HG03135 (cell line): ENCODE measurements around the gene MTHFD1L.

Experiments
- ATAC-seq: cut with Tn5 transposase; IDR thresholded peaks from one replicate; pipeline ENCODE4 v1.9.1; 2021; ENCODE audit warnings: mild to moderate bottlenecking, moderate library complexity; ENCODE audit not compliant: unreplicated experiment

The MTHFD1L gene

DNA sequence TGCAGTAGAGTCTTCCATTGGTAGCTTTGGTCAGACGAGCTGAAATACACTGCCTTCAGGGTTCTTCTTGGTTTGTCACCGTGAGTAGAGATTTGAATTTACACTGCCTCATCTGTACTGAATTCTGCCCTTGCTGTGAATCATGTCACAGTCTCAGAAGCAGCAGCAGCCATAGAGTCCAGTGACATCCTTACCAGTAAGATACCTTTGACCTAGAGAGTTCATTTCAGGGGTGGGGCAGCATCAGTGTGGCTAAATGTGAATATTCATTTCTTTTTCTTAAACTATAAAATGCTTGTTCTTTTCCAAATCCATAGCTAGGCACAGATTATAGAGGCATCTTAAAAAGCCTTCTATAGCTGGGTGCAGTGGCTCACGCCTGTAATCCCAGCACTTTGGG is 223.5 kb downstream of the MTHFD1L start:
- no peak for ATAC-seq

DNA sequence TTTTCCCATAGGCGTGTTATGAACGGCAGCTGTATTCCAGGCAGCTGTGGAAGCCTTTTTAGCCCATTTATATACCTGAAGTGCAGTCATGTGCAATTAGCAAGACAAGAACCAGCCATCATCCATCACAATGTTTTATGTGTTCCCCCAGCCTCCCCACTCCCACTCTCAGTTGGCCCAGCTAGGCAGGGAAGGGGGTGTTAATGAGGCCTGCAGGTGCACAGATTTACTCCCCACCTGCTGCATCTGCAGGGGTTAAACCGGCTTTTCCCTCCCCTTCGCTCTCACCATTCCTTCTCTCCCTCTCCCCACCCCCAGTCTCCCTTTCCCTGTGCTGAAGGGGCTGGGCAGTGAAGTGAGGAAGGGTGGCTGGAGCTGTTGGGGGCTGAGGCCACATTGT is 224.5 kb downstream of the MTHFD1L start:
- ATAC-seq: no peak

DNA sequence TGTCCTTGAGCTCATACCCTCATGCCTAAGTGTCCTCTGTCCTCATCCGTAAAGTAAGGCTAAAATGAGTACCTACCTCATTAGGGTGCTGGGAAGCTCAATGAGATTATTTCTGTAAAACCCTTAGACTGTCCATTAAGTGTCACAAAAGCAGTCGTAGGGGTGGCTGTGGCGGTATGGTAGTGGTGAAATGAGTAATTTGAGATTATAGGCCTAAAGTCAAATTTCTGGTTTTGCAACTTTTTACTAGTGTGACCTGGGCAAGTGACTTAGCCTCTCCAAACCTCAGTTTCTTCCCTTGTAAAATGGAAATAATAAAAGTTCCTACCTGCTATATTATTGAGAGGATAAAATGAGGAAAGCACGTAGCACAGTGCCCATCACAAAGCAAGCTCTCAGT is 226.1 kb downstream of the MTHFD1L start:
- ATAC-seq: no peak

DNA sequence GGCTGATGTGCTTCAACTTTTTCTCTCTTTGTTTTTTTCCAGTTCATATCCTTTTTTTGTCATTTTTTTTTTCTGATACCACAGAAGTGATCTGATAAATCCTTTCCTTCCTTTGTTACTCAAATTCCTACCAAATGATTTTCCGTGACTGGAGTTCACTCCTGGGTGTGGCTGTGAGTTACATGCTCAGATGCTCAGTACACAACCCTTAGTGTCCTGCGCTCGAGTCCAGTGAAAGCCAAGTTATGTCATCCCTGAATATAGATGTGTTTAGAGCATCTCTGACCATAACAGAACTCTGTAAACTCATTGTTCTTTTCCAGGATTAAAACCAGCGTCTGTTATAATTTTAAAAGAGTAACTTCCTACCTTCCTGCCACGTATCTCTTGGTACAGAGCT is 227.1 kb downstream of the MTHFD1L start:
- ATAC-seq: no peak

DNA sequence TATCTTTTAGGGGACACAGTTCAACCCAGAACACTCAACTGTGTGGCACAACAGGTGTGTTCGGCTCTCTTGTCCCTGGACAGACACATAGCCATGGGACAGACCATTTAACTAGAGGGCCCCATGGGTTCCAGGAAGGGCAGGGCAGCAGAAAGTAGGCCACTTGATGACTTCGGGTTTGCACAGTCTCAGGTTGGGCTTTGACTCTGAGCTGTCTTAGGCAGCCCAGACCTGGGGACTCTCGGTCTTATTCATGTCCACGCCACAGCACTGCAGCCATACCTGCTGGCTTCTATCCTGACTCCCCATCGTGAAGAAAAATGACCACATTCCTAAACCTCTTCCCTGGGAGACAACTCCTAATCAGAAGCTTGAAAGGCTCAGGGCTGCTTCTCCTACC is 228.2 kb downstream of the MTHFD1L start:
- ATAC-seq: no peak

DNA sequence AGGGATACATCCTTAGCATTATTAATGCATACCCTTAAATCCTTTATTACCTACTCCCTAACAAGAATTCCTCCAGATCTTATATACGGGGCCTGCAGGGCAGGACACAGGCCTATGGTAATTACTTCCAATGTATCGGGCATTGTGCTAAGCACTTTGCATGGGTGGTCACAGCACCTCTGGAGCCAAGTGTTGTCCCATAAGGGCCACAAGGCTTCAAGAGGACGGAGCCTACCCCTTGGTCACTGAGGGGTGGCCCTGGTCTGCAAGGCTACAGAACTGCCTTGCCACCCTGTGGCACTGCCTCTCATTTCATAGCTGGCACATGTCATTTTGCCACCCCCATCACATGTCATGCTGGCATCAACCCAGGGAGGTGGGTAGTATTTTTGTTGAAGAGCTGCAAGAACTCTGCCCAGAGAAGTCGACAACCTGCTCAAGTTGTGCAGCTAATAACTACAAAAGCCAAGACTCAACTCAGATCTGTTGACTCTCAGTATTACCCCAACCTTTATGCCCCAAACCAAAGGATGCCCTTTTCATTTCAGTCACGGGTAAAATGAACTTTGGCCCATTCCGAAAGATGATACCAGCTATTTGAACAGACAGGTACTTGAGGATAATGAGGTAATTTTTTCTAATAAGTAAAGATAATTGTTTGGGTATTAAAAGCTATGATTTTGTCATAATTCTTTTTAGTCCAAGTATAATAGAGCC is 230.2 kb downstream of the MTHFD1L start:
- no peak for ATAC-seq

DNA sequence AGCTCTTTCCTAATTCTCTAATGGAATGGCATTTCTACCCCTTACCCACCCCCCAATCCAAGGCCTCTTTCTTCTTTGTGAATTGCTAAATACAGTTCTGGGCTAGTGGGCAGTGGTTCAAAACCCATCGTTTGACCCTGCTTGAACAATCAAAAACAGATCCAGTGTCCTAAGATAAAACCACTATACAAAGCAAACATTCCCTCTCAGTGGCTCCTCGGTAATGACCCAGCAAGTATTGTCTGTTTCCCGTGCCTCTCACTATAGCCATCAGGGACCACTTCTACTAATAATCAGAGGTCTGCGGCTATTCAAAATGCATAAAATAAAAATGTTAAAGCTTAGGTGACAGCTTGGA is 230.7 kb downstream of the MTHFD1L start:
- no peak for ATAC-seq

DNA sequence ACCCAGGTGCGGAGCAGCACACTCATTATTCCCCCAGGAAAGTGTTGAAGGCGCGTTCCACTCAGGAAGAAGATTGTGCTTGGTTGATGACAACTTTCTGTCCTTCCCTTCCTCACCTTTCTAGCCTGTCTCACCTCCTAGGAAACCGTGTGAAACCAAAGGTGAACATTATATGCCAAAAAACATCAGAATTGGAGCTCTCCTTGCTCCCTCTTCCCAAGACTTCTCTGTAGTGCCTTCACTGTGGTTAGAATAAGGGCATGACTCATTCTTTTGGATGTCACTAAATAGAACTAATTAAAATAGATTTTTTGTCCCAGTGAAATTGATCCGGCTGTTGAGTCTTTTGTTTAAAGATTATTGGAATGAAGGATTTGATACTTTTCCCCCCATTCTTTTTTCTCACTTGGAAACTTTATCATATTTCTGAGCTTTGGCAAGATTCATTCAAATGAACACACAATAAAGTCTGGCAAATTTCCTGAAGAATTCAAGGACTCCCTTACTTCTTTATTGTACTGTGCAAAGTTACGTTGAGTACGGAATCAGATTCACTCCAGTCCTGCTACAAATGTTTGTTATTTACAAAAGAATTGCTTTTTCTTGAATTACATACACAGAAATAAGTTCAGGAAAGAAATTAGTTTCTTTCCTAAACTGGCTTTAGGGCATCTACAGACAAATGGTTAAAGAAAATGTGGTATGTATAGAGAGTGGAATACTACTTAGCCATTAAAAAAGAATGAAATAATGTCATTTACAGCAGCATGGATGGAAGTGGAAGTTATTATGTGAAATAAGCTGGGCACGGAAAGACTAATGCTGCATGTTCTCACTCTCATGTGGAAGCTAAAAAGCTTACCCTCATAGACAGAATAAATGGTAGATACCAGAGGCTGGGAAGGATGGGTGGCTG is 231.4 kb downstream of the MTHFD1L start:
- ATAC-seq: no peak

DNA sequence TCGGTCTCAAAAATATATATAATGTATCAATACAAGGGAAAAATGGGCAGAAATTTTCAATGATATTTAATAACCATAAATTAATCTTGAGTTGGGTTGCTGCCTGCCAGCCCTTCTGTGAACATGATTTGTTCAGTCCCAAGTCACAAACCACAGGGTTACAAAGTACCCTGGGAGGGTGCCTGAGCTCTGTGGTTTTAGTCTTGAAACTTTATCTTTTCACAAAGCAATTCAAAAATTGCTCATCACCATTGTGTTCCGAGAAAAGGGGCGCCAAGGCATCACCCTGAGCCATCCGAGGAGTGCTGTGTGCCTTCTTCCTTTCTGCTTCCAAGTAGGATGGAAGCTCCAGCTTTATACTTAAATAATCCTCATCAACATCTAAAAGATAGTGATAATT is 232.7 kb downstream of the MTHFD1L start:
- no peak for ATAC-seq

DNA sequence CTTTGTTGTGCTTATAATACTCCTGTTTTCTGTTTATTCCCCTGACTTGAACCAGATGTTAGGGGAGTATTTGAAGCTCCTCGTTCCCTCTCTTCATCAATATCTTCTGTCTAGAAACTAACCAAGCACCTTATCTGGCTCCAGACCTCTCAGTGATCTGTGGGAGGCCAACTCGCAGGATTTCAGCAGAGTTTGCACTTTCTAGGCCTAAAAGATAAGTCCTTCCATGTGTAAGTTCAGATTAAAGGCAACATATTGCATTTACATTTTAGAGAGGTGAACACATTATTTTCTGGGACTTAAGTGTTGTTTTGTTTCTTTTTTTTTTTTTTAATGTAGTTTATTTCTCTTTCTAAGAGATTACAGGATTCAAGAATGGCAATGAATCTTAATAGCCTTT is 234.8 kb downstream of the MTHFD1L start:
- no peak for ATAC-seq

DNA sequence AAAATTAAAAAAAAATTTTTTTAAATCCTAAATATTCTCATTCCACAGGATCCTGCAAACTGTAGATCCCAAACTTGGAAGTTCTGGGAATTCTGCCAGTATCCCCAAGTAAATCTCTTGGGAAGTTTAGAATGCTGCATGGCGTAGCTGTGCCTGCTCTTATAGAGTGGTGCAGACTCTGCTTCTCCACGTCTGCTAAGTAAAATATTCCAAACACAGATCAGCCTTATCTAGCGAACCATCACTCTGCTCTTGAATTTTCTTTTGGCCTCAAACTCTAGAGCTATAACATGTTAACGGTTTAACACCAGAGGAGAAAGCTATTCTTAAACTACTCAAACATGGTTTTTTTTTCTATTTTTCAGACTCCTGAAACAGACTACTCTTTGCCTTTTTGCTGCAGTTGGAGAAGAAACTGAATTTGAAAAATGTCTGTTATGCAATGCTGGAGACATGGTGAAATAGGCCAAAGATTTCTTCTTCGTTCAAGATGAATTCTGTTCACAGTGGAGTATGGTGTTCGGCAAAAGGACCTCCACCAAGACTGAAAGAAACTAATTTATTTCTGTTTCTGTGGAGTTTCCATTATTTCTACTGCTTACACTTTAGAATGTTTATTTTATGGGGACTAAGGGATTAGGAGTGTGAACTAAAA is 235.8 kb downstream of the MTHFD1L start:
- no peak for ATAC-seq

DNA sequence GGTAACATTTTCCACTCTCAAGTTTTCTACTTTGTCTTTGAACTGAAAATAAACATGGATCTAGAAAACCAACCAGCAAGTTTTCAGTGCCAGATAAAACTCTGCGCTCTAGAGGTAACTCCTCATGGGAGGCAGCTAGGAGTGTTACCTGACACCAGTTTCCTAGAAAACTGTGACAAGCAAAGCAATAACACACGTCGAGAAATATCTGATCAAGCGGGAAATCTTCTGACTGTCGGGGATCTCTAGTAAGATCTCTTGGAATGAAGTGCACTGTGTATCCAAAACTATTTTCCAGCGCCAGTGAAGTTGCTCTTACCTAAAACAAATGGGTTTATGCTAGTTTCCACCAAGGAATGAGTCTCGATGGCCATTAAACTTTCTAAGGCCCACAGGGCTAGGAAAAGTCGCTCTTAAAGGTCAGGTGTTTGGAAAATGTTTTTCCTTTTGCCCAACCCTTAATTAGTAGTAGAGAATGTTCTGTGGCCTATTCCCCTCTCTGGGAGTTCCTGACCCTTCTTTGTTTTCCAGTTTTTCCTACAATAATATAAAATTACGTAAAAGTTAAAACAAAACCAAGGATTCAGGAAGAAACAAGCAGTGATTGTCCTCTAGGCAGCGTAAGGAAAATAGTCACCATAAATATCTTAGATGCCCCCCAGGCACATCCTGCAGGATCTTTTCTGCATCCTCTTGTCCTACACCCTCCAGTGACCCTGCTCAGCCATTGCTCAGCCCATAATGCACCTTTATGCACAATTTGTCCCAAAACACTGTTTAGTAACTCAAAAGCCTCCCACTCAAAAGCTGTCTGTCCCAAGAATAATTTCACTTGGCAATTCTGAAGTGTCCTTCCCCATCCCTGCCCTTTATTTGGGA is 236.6 kb downstream of the MTHFD1L start:
- ATAC-seq: no peak

DNA sequence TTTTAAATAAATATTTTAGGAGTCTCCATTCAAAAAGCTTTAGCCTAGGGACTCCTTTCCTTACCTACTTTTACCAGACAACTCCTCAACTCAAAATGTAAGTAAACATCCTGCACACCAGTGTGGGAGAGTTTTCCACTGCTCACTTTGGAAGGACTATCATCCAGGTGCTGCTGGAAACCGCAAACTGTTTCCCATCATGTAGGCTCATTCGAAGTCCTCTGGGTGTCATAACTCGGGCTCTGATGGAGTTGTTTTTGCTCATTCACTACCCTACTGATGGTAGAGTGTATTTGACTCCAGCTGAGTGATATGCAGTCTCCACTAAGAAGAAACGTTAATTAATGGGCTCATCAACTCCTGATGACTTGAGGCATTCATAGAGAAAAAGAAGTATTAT is 237.8 kb downstream of the MTHFD1L start:
- no peak for ATAC-seq

DNA sequence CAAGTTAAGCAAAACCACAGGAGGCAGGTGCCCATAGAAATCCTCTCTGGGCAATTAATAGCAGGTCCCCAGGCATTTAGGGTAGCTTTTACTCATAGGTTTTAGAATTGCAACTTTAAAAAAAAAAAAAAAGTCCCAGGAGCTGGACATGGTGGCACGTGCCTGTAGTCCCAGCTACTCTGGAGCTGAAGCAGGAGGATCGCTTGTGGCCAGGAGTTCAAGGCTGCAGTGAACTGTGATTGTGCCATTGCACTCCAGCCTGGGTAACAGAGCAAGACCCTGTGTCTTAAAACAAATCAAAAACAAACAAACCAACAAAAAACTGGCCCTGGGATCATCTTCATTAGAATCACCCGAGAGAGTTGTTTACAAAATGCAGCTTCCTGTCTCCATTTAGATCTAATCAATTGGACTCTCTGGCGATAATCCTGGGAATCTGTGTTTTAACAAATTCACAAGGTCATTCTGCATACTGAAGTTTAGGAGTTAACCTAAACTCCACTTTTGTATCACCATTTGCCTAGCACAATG is 242.5 kb downstream of the MTHFD1L start:
- no peak for ATAC-seq

DNA sequence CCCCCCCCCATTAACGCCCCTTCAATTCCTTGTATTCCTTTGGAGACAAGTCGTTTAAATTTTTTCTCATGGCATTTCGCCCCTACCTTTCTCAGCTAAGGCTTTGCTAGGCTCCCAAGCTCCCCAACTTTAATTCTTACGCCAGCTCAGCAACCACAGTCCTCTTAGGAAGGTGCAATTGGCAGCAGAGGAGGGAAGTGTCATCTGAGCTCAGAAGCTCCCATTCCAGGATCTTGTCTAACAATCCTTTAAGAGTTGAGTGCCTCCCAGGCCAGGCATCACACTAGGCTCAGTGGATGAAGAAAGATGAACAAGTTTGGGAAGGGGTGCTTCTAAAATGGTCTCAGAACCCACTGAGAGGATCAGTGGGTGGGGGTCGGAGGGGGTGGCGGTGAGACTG is 243.0 kb downstream of the MTHFD1L start:
- ATAC-seq: no peak

DNA sequence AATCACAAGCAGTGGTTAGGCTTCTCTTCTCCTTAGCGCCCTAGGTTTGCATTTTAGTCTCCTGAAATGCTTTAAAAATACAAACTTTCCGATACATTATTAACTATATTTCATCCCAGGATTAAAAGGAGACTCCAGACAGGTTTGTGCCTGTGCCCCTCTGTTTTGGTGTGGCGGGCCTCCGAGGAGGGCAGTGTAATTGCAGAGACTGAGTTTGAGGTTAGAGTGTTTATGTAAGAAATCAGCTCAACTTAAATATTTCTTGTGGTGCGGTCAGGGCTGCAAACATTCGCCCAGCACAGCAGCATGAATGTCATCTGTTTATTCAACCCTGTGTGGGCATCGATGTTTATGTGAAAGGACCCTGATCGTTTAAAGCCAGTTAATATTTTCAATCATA is 243.9 kb downstream of the MTHFD1L start:
- no peak for ATAC-seq

DNA sequence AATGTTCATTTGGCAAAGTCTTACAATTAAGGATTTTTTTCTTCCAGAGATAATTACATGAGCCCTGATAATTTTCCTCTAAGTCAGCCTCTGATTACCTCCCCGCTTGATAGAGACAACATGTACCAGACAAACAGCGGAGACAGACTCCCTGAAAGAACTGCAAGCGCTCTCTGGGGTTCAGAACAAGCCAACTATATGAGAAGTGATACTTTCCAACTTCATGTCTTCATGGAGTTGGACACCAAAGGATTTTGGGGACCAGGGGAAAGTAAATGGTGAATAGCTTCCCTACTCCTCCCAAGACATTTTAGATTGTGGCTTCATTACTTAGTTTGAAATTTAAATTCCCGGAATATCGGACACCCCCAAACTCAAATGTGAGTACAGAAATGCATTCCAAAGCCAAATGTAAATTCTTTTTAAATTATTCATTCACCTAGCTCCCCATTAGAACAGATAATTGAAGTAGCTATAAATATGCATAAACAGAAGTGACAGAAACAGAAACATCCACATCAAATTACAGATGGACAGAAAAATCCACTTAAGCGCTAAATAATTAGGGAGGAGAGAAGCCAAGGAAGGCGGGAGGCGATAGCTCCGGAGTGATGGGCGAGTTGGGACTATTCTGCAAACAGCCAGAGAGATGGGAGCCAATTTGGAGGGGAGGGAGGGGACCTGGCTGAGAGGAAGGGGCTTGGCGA is 244.5 kb downstream of the MTHFD1L start:
- ATAC-seq: no peak

DNA sequence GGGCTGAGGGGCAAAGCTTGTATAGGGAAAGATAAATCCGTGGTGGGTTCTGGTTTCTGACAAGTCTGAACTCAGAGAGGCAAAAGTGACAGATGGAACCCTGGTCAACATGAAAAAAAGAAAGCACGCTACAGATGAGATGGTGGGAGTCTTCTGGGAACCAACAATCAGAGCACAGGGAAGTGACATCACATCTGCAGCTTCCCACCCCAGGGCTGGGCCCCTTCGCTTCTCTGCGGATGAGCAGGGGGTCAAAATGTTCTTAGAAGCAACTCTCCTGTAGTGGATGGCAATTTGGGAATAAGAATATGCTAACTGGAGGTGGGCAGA is 245.0 kb downstream of the MTHFD1L start:
- ATAC-seq: no peak

DNA sequence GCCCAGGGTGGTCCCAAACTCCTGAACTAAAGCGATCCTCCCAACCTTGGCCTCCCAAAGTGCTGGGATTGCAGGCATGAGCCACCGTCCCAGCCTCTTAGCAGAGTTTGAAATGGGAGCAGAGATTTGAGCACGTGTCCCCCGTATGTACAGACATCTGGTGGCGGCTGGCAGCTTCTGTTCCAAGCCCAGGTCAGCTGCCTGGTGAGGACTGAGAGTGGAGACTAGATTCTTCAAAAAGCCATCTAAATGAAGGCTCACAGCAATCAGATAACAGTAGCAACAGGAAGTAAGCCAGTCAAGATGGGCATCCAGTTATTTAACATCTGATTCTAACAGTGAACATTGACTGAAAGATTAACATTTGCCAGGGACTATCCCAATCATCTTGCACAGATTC is 246.2 kb downstream of the MTHFD1L start:
- no peak for ATAC-seq

DNA sequence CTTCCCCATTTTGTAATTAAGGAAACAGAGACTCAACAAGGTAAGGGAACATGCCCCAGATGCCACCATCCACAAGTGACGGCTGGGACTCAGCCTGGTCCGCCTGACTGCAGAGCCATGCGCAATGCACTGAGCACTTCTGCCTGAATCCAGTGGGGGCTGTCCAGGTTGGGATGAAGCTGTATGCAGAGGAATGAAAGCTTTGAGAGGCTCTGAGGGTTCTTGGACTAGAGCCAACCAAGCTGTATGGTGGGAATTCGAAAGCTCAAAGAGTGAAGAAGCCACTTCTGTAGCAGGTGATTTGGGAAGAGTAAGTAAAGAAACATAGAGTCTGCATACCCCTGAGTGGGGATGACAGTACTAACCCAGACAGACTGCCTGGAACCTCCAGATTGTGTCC is 246.6 kb downstream of the MTHFD1L start:
- no peak for ATAC-seq
